ENCODE measurements around the gene PTPRM. TPM values are rescaled to one million over a fixed set of nuclear protein-coding genes. Genes with fewer than 3 reads are reported as not detected.

Gene PTPRM
- polyA plus RNA-seq, 3 donors, result 0.04 to 2.1 (median 0.66) TPM

GRCh38 chr18:7757175-7757574 lies 190.1 kb downstream of the PTPRM start:
- Histone ChIP-seq H4K20me1 (ENCODE audit: insufficient read depth, low read length) (no peaks in the 10 kb centered on the region), H2AFZ (ENCODE audit: insufficient read depth, low read depth, low read length, poor library complexity, severe bottlenecking) (no peak overlapping the region), H3K9me3 (replicated peaks in 1 of 2; ENCODE audit: control insufficient read depth in 1 of 2, insufficient read depth in 1 of 2, low read length in 2 of 2) (no peaks in the 10 kb centered on the region), H3K79me2 (ENCODE audit: insufficient read depth, low read length) (no peaks in the 10 kb centered on the region), H3K9ac (ENCODE audit: insufficient read depth, low read length, poor library complexity, severe bottlenecking) (no peak overlapping the region), H3K27me3 (ENCODE audit: control insufficient read depth in 2 of 2, insufficient read depth in 2 of 2, low read length in 2 of 2) (no peaks in the 10 kb centered on the region), H3K36me3 (replicated peaks in 1 of 2; ENCODE audit: control insufficient read depth in 1 of 2, insufficient read depth in 2 of 2, low read length in 2 of 2) (no peaks in the 10 kb centered on the region), H3K4me2 (replicated peaks; ENCODE audit: extremely low read depth, low read length, poor library complexity, severe bottlenecking) (no peak overlapping the region), H3K4me3 (replicated peaks in 1 of 3; ENCODE audit: low read depth in 2 of 3, low read length in 3 of 3) (no peak overlapping the region), H3K27ac (ENCODE audit: low read depth in 1 of 2, low read length in 2 of 2) (no peak overlapping the region), H3K4me1 (ENCODE audit: control insufficient read depth in 1 of 2, insufficient read depth in 2 of 2, low read length in 2 of 2) (no peaks in the 10 kb centered on the region)
- 100% methylated on average over 2 of the region's 2 CpGs for WGBS (ENCODE audit: insufficient coverage)
- H3K27me3 Mint-ChIP-seq (ENCODE audit: low read depth in 3 of 3), result peaks cover 0 to 2% (median 0%) of the 10 kb centered on the region in 3 donors
- no peaks in the 10 kb centered on the region for H3K4me1 Mint-ChIP-seq
- H3K36me3 Mint-ChIP-seq, result no peaks in the 10 kb centered on the region
- no peak for TF ChIP-seq CTCF (IDR thresholded peaks at IDR 0.05)
- peaks cover 0 to 3% (median 0%) of the 10 kb centered on the region in 7 donors for H3K9me3 Mint-ChIP-seq
- intact Hi-C loops (cut with micrococcal nuclease), result no loop called here
- no peak overlapping the region for H3K27ac Mint-ChIP-seq
- DNase-seq, result no peak
- no peak overlapping the region for H3K4me3 Mint-ChIP-seq

GRCh38 chr18:7758764-7759163 lies 191.6 kb downstream of the PTPRM start:
- Histone ChIP-seq H3K4me3 (replicated peaks in 1 of 3; ENCODE audit: low read depth in 2 of 3, low read length in 3 of 3) (no peak overlapping the region), H3K9ac (ENCODE audit: insufficient read depth, low read length, poor library complexity, severe bottlenecking) (no peak overlapping the region), H3K27ac (ENCODE audit: low read depth in 1 of 2, low read length in 2 of 2) (no peak overlapping the region), H3K27me3 (ENCODE audit: control insufficient read depth in 2 of 2, insufficient read depth in 2 of 2, low read length in 2 of 2) (no peaks in the 10 kb centered on the region), H3K4me1 (ENCODE audit: control insufficient read depth in 1 of 2, insufficient read depth in 2 of 2, low read length in 2 of 2) (no peaks in the 10 kb centered on the region), H3K79me2 (ENCODE audit: insufficient read depth, low read length) (no peaks in the 10 kb centered on the region), H4K20me1 (ENCODE audit: insufficient read depth, low read length) (no peaks in the 10 kb centered on the region), H3K4me2 (replicated peaks; ENCODE audit: extremely low read depth, low read length, poor library complexity, severe bottlenecking) (no peak overlapping the region), H3K36me3 (replicated peaks in 1 of 2; ENCODE audit: control insufficient read depth in 1 of 2, insufficient read depth in 2 of 2, low read length in 2 of 2) (no peaks in the 10 kb centered on the region), H3K9me3 (replicated peaks in 1 of 2; ENCODE audit: control insufficient read depth in 1 of 2, insufficient read depth in 1 of 2, low read length in 2 of 2) (no peaks in the 10 kb centered on the region), H2AFZ (ENCODE audit: insufficient read depth, low read depth, low read length, poor library complexity, severe bottlenecking) (no peak overlapping the region)
- Mint-ChIP-seq H3K27ac (no peak overlapping the region), H3K36me3 (no peaks in the 10 kb centered on the region), H3K9me3 (peaks cover 0 to 3% (median 0%) of the 10 kb centered on the region in 7 donors), H3K4me1 (no peaks in the 10 kb centered on the region), H3K27me3 (ENCODE audit: low read depth in 3 of 3) (peaks cover 0 to 2% (median 0%) of the 10 kb centered on the region in 3 donors), H3K4me3 (no peak overlapping the region)
- no peak for DNase-seq
- TF ChIP-seq CTCF (IDR thresholded peaks at IDR 0.05), result no peak
- intact Hi-C loops (cut with micrococcal nuclease), result no loop called here
- WGBS (ENCODE audit: insufficient coverage), result 100% methylated on average over 1 of the region's 2 CpGs
